CD4-positive, alpha-beta T cell (primary cell): Measurements from ENCODE around the gene FCHSD2. TPM values are rescaled to one million over a fixed set of nuclear protein-coding genes. Genes with fewer than 3 reads are reported as not detected.

Experiments
- ATAC-seq: fragments of 200-7000 bp; cut with Tn5 transposase; one replicate; pipeline ENCODE4 v1.10.0; 2022; ENCODE audit warnings: mild to moderate bottlenecking; ENCODE audit not compliant: poor library complexity
- CTCF ChIA-PET: fragments of 350-600 bp; sonication (Branson Sonifier 250); formaldehyde crosslinking; loops from one replicate; lab custom pipeline; 2021; ENCODE audit warnings: antibody characterized with exemption, inconsistent platforms; lab: Charles Lee
- POLR2A ChIA-PET: fragments of 350-600 bp; sonication (Branson Sonifier 250); formaldehyde crosslinking; loops from one replicate; lab custom pipeline; 2021; ENCODE audit warnings: antibody characterized with exemption, inconsistent platforms; lab: Charles Lee
- DNase-seq, 14 experiments: peaks; one replicate each; pipeline ENCODE4 v3.0.0-alpha.2; 2013 to 2020; ENCODE audit warnings: mixed read lengths in 2 of 14
- H3K27ac ChIP-seq, 2 donors: one replicate each; pipeline versions ENCODE4 v1.5.1 to v1.7.0; 2013; ENCODE audit warnings: low read length in 2 of 2, low read depth in 1 of 2, mild to moderate bottlenecking in 1 of 2
- H3K27me3 ChIP-seq, 2 experiments: 1 replicate in 1 of 2; 2 replicates in 1 of 2; pipeline versions ENCODE4 v1.6.1 to v1.7.0; 2013; ENCODE audit warnings: low read length in 2 of 2, control low read depth in 1 of 2, mild to moderate bottlenecking in 1 of 2, moderate library complexity in 1 of 2; ENCODE audit not compliant: insufficient read depth in 2 of 2, control insufficient read depth in 1 of 2
- H3K36me3 ChIP-seq: one replicate; pipeline ENCODE4 v1.6.1; 2013; ENCODE audit warnings: low read length, control low read depth; ENCODE audit not compliant: insufficient read depth
- H3K4me1 ChIP-seq: one replicate; pipeline ENCODE4 v1.6.1; 2013; ENCODE audit warnings: low read length, control low read depth; ENCODE audit not compliant: insufficient read depth
- H3K4me3 ChIP-seq: one replicate; pipeline ENCODE4 v1.5.1; 2013; ENCODE audit warnings: mild to moderate bottlenecking, low read length, moderate library complexity
- H3K9me3 ChIP-seq, 2 experiments: 1 replicate in 1 of 2; 2 replicates in 1 of 2; pipeline versions ENCODE4 v1.6.1 to v1.7.0; 2013; ENCODE audit warnings: low read length in 2 of 2, mild to moderate bottlenecking in 2 of 2, control low read depth in 1 of 2, moderate library complexity in 1 of 2; ENCODE audit not compliant: control insufficient read depth in 1 of 2, insufficient read depth in 1 of 2
- H3K27ac Mint-ChIP-seq: one replicate; pipeline ENCODE4 v1.8.0; 2020; ENCODE audit warnings: mixed read lengths
- H3K27me3 Mint-ChIP-seq: one replicate; pipeline ENCODE4 v1.8.0; 2021; ENCODE audit warnings: mixed read lengths
- H3K36me3 Mint-ChIP-seq: one replicate; pipeline ENCODE4 v1.8.0; 2021; ENCODE audit warnings: low read depth, mixed read lengths
- H3K4me1 Mint-ChIP-seq: one replicate; pipeline ENCODE4 v1.8.0; 2021; ENCODE audit warnings: low read depth, mixed read lengths
- H3K4me3 Mint-ChIP-seq: one replicate; pipeline ENCODE4 v1.8.0; 2020; ENCODE audit warnings: mild to moderate bottlenecking, mixed read lengths
- H3K9me3 Mint-ChIP-seq: one replicate; pipeline ENCODE4 v1.8.0; 2020; ENCODE audit warnings: mixed read lengths
- CTCF ChIP-seq: fragments of 200-600 bp; IDR thresholded peaks from one replicate; pipeline ENCODE4 v1.8.0; 2022; ENCODE audit warnings: antibody characterized with exemption, mild to moderate bottlenecking
- intact Hi-C, 2 experiments: fragments of 100-400 bp; cut with DNase I in 1 of 2; cut with micrococcal nuclease in 1 of 2; formaldehyde crosslinking; loops; one replicate each; pipeline versions ENCODE4 v1.15.1 to v1.9.0; 2023 to 2025; cut with DNase I, micrococcal nuclease
- total RNA-seq, 174 experiments: library from RNA in 2 of 174; stranded (reverse) in 2 of 174; gene quantifications; one replicate each; pipeline ENCODE4 v1.2.3 and lab custom pipeline; 2021 to 2026

Gene FCHSD2
- total RNA-seq, 2 experiments from 2014 or later: 48.6 to 50.7 TPM

GRCh38 chr11:72788241-72788640 is 353.9 kb downstream of the FCHSD2 start:
- H3K27ac Mint-ChIP-seq: no peak overlapping the region
- Histone ChIP-seq H3K36me3 (no peaks in the 10 kb centered on the region), H3K4me3 (no peak overlapping the region), H3K27ac (no peak overlapping the region), H3K9me3 (no peaks in the 10 kb centered on the region), H3K27me3 (no peaks in the 10 kb centered on the region), H3K4me1 (peaks cover 21% of the 10 kb centered on the region)
- no peaks in the 10 kb centered on the region for H3K27me3 Mint-ChIP-seq
- DNase-seq (no peak), ATAC-seq (no peak)
- TF ChIP-seq CTCF: no peak
- no peaks in the 10 kb centered on the region for H3K9me3 Mint-ChIP-seq
- H3K36me3 Mint-ChIP-seq: no peaks in the 10 kb centered on the region
- H3K4me1 Mint-ChIP-seq: peaks cover 12% of the 10 kb centered on the region
- ChIA-PET CTCF (interaction anchor here (1.1 kb wide), 1 partner anchor 25 kb away, joined by 4 read pairs; no protein-coding TSS in a partner anchor), POLR2A (no interaction called here)
- intact Hi-C loops: no loop called here
- H3K4me3 Mint-ChIP-seq: no peak overlapping the region

DNA sequence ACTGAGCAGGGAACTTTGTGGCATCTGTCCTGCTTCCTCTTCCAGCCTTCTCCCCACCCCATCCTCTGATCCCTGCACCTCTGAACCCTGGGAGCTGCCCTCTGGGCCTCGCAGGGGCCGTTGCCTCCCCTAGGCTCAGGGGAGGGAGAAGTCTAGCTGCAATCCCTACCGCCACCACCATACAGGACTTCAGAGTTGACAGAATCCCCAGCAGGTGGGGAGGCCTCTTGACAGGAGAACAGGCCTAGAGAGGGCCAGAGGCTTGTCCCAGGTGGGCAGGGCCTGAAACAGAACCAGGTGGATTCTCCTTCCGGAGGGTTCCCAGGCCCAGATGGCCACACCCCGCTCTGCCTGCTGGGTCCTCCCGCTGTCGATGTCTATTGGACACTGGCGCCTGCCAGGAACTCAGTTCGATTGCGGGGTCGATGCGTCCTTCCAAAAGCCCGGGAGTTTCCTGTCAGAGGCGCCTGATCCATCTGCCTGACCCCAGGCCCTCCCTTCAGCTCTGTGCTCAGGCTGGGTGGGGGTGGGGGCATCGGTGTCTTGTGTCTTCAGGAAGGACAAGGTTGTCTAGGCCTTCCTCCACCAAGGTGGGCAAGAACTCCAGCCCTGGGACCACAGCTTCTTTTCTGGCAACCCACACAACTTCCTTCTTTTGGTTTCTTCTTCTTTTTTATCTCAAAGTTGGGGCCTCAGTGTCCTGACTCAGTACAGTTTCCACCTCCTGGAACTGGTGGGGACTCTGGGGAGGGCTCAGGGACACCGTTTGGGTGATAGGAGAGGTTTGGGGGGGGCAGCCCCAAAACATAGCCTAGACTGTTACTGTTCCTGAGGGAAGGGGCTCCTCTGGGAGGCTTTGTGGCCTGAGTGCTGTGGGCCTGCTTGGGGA is 354.7 kb downstream of the FCHSD2 start:
- Histone ChIP-seq H3K4me3 (no peak overlapping the region), H3K36me3 (no peaks in the 10 kb centered on the region), H3K4me1 (peaks cover 16% of the 10 kb centered on the region), H3K9me3 (no peaks in the 10 kb centered on the region), H3K27me3 (no peaks in the 10 kb centered on the region), H3K27ac (no peak overlapping the region)
- intact Hi-C loops: no loop called here
- ChIA-PET CTCF (interaction anchor here (0.7 to 0.9 kb wide), 3 partner anchors 34 to 272 kb away, joined by 3 to 7 read pairs (median 4); no protein-coding TSS in a partner anchor), POLR2A (no interaction called here)
- Mint-ChIP-seq H3K36me3 (no peaks in the 10 kb centered on the region), H3K9me3 (no peaks in the 10 kb centered on the region), H3K4me1 (peaks cover 10% of the 10 kb centered on the region), H3K27me3 (no peaks in the 10 kb centered on the region), H3K4me3 (peak overlapping the region; percentile 51), H3K27ac (no peak overlapping the region)
- ATAC-seq (no peak), DNase-seq (peak in 2 of 14 experiments; percentile 30 to 38)
- TF ChIP-seq CTCF: no peak

Other genes with a start within 250 kb of the FCHSD2 start
- not detected for gene P2RY2, start 76.0 kb upstream of the FCHSD2 start, total RNA-seq
- gene P2RY6, start 130.0 kb upstream of the FCHSD2 start, total RNA-seq: not detected
- gene ARHGEF17, start 166.0 kb upstream of the FCHSD2 start, total RNA-seq: not detected
- gene RELT, start 234.1 kb upstream of the FCHSD2 start, total RNA-seq: 100 to 1,000 TPM; 107 to 114 TPM